H9 (cell line): Measurements from ENCODE around the gene LRRC3. TPM values are rescaled to one million over a fixed set of nuclear protein-coding genes. Genes with fewer than 3 reads are reported as not detected.

Experiments
- DNase-seq: peaks from one replicate; pipeline ENCODE4 v3.0.0-alpha.2; 2017
- H2AFZ ChIP-seq: one replicate; pipeline ENCODE4 v1.6.1; 2013; ENCODE audit warnings: mild to moderate bottlenecking, low read length, control low read depth, moderate library complexity
- H2AK5ac ChIP-seq: 2 replicates; pipeline ENCODE4 v1.6.1; 2013; ENCODE audit warnings: low read length, control low read depth, mixed read lengths; ENCODE audit not compliant: insufficient read length
- H2BK120ac ChIP-seq: one replicate; pipeline ENCODE4 v1.6.1; 2013; ENCODE audit warnings: low read depth, mild to moderate bottlenecking, low read length, control low read depth, inconsistent platforms; ENCODE audit not compliant: poor library complexity, severe bottlenecking
- H2BK12ac ChIP-seq: 2 replicates; pipeline ENCODE4 v1.6.1; 2013; ENCODE audit warnings: low read length, control low read depth, mixed read lengths, low read depth; ENCODE audit not compliant: insufficient read length
- H2BK15ac ChIP-seq: 2 replicates; pipeline ENCODE4 v1.6.1; 2013; ENCODE audit warnings: low read depth, low read length, control low read depth
- H2BK20ac ChIP-seq: one replicate; pipeline ENCODE4 v1.6.1; 2013; ENCODE audit warnings: low read depth, mild to moderate bottlenecking, low read length, control low read depth, inconsistent platforms; ENCODE audit not compliant: poor library complexity, severe bottlenecking
- H2BK5ac ChIP-seq: 2 replicates; pipeline ENCODE4 v1.6.1; 2013; ENCODE audit warnings: low read length, control low read depth, mixed read lengths; ENCODE audit not compliant: insufficient read length
- H3K14ac ChIP-seq: 2 replicates; pipeline ENCODE4 v1.6.1; 2013; ENCODE audit warnings: low read length, control low read depth; ENCODE audit not compliant: insufficient read depth
- H3K18ac ChIP-seq: 2 replicates; pipeline ENCODE4 v1.6.1; 2013; ENCODE audit warnings: low read depth, mild to moderate bottlenecking, mixed read lengths, low read length, control low read depth; ENCODE audit not compliant: insufficient read length
- H3K23ac ChIP-seq: 2 replicates; pipeline ENCODE4 v1.6.1; 2013; ENCODE audit warnings: low read length, control low read depth, mixed read lengths, low read depth; ENCODE audit not compliant: insufficient read length
- H3K23me2 ChIP-seq: 2 replicates; pipeline ENCODE4 v1.6.1; 2013; ENCODE audit warnings: low read depth, mild to moderate bottlenecking, mixed read lengths, low read length, control low read depth; ENCODE audit not compliant: insufficient read length, poor library complexity, severe bottlenecking
- H3K27ac ChIP-seq: 2 replicates; pipeline ENCODE4 v1.5.1; 2013; ENCODE audit warnings: low read length, control low read depth, mixed read lengths, low read depth; ENCODE audit not compliant: insufficient read length
- H3K27me3 ChIP-seq: 2 replicates; pipeline ENCODE4 v1.6.1; 2013; ENCODE audit warnings: low read length, control low read depth, inconsistent platforms; ENCODE audit not compliant: insufficient read depth
- H3K4ac ChIP-seq: 2 replicates; pipeline ENCODE4 v1.6.1; 2013; ENCODE audit warnings: low read depth, mild to moderate bottlenecking, control low read depth, inconsistent platforms, low read length, moderate library complexity
- H3K4me1 ChIP-seq: 2 replicates; pipeline ENCODE4 v1.6.1; 2013; ENCODE audit warnings: low read length, control low read depth, inconsistent platforms; ENCODE audit not compliant: insufficient read depth
- H3K4me2 ChIP-seq: 2 replicates; pipeline ENCODE4 v1.6.1; 2013; ENCODE audit warnings: low read length, control low read depth, mixed read lengths; ENCODE audit not compliant: insufficient read length, insufficient read depth
- H3K56ac ChIP-seq: 2 replicates; pipeline ENCODE4 v1.6.1; 2013; ENCODE audit warnings: low read depth, mild to moderate bottlenecking, mixed read lengths, low read length, control low read depth; ENCODE audit not compliant: insufficient read length
- H3K79me1 ChIP-seq: 2 replicates; pipeline ENCODE4 v1.6.1; 2013; ENCODE audit warnings: low read depth, mild to moderate bottlenecking, moderate library complexity, low read length, control low read depth, inconsistent platforms; ENCODE audit not compliant: insufficient read depth, poor library complexity, severe bottlenecking
- H3K79me2 ChIP-seq: 2 replicates; pipeline ENCODE4 v1.6.1; 2013; ENCODE audit warnings: low read length, control low read depth, inconsistent platforms; ENCODE audit not compliant: insufficient read depth
- H3K9ac ChIP-seq: 2 replicates; pipeline ENCODE4 v1.6.1; 2013; ENCODE audit warnings: low read length, control low read depth, mixed read lengths; ENCODE audit not compliant: insufficient read length; ENCODE audit errors: extremely low read depth
- H3K9me3 ChIP-seq: one replicate; pipeline ENCODE4 v1.6.1; 2013; ENCODE audit warnings: low read depth, low read length, inconsistent platforms; ENCODE audit not compliant: control insufficient read depth
- H3T11ph ChIP-seq: one replicate; pipeline ENCODE4 v1.6.1; 2013; ENCODE audit warnings: mild to moderate bottlenecking, low read length, control low read depth, inconsistent platforms
- H4K20me1 ChIP-seq: one replicate; pipeline ENCODE4 v1.6.1; 2013; ENCODE audit not compliant: control insufficient read depth, insufficient read length, insufficient read depth
- H4K5ac ChIP-seq: 2 replicates; pipeline ENCODE4 v1.6.1; 2013; ENCODE audit warnings: low read depth, mild to moderate bottlenecking, mixed read lengths, low read length, control low read depth; ENCODE audit not compliant: insufficient read length
- H4K8ac ChIP-seq: replicated peaks from 2 replicates; pipeline ENCODE4 v1.6.1; 2013; ENCODE audit warnings: low read length, control low read depth, mixed read lengths, low read depth; ENCODE audit not compliant: insufficient read length
- H4K91ac ChIP-seq: 2 replicates; pipeline ENCODE4 v1.6.1; 2013; ENCODE audit warnings: low read depth, mild to moderate bottlenecking, moderate library complexity, mixed read lengths, low read length, control low read depth; ENCODE audit not compliant: insufficient read length
- H3K27ac Mint-ChIP-seq, 3 experiments: 2 replicates in 2 of 3; 3 replicates in 1 of 3; pipeline ENCODE4 v1.8.0; 2020 to 2021; ENCODE audit warnings: mixed read lengths in 3 of 3, mild to moderate bottlenecking in 1 of 3, moderate library complexity in 1 of 3
- H3K27me3 Mint-ChIP-seq: 2 replicates; pipeline ENCODE4 v1.8.0; 2021; ENCODE audit warnings: low read depth, mild to moderate bottlenecking, moderate library complexity, mixed read lengths
- H3K36me3 Mint-ChIP-seq, 3 experiments: 2 replicates in 2 of 3; 3 replicates in 1 of 3; pipeline ENCODE4 v1.8.0; 2020 to 2021; ENCODE audit warnings: low read depth in 3 of 3, mixed read lengths in 3 of 3; ENCODE audit not compliant: insufficient read depth in 1 of 3
- H3K4me1 Mint-ChIP-seq, 2 experiments: 2 replicates each; pipeline ENCODE4 v1.8.0; 2020; ENCODE audit warnings: mixed read lengths in 2 of 2
- H3K4me3 Mint-ChIP-seq, 2 experiments: 2 replicates in 1 of 2; 3 replicates in 1 of 2; pipeline ENCODE4 v1.8.0; 2020 to 2021; ENCODE audit warnings: mild to moderate bottlenecking in 2 of 2, mixed read lengths in 2 of 2, moderate library complexity in 1 of 2
- H3K9me3 Mint-ChIP-seq, 2 experiments: 2 replicates in 1 of 2; 3 replicates in 1 of 2; pipeline ENCODE4 v1.8.0; 2020; ENCODE audit warnings: mild to moderate bottlenecking in 2 of 2, mixed read lengths in 2 of 2, moderate library complexity in 1 of 2
- WGBS: extraction: QIAGEN DNeasy Blood & Tissue Kit; methylation state at CpG from one replicate; pipeline ENCODE4 v1.1.7; 2013; ENCODE audit warnings: missing lambda C conversion rate, low lambda C conversion rate, mixed read lengths; ENCODE audit not compliant: insufficient read length; ENCODE audit errors: extremely low coverage; 5-methylcytosine and 5-hydroxymethylcytosine counted together
- total RNA-seq: library from RNA; stranded (reverse); gene quantifications from 2 replicates; pipeline ENCODE4 v1.2.1, GENCODE V29; 2021
- TF ChIP-seq, protein P1 (sequence below): fragments of 200-600 bp; sonication (generic); conservative IDR thresholded peaks from 3 replicates; pipeline ENCODE4 v1.8.0; 2021; ENCODE audit warnings: antibody characterized with exemption, mild to moderate bottlenecking

LRRC3 gene
- total RNA-seq, 1 experiment from 2014 or later, result 3.1 TPM

- Histone ChIP-seq H3K14ac (no peak overlapping the region), H3K27ac (no peak overlapping the region), H4K8ac (no peak overlapping the region), H2BK20ac (no peak overlapping the region), H2BK12ac (no peak overlapping the region), H2AK5ac (no peak overlapping the region), H3K9me3 (peaks cover 24% of the 10 kb centered on the region), H4K91ac (no peak overlapping the region), H3K4me1 (peaks cover 4% of the 10 kb centered on the region; the same call in 1 of the 2 replicates), H3K9ac (no peak overlapping the region), H3K23ac (no peak overlapping the region), H2AFZ (no peak overlapping the region), H3K56ac (no peak overlapping the region), H3K4me2 (no peak overlapping the region), H3K79me1 (peaks cover 2% of the 10 kb centered on the region), H2BK5ac (no peak overlapping the region), H3K27me3 (no peaks in the 10 kb centered on the region), H4K5ac (no peak overlapping the region), H3K4ac (no peak overlapping the region), H3K18ac (no peak overlapping the region), H3K23me2 (no peaks in the 10 kb centered on the region), H3K79me2 (no peaks in the 10 kb centered on the region; the same call in 1 of the 2 replicates), H3T11ph (no peak overlapping the region), H4K20me1 (no peaks in the 10 kb centered on the region), H2BK120ac (no peak overlapping the region), H2BK15ac (no peak overlapping the region)
- DNase-seq, result no peak
- peaks cover 27 to 39% (median 28%) of the 10 kb centered on the region in 3 experiments for H3K36me3 Mint-ChIP-seq
- peaks cover 21 to 26% of the 10 kb centered on the region in 2 experiments for H3K9me3 Mint-ChIP-seq
- peaks cover 2% of the 10 kb centered on the region; the same call in 1 of the 2 replicates for H3K27me3 Mint-ChIP-seq
- TF ChIP-seq, protein P1, sequence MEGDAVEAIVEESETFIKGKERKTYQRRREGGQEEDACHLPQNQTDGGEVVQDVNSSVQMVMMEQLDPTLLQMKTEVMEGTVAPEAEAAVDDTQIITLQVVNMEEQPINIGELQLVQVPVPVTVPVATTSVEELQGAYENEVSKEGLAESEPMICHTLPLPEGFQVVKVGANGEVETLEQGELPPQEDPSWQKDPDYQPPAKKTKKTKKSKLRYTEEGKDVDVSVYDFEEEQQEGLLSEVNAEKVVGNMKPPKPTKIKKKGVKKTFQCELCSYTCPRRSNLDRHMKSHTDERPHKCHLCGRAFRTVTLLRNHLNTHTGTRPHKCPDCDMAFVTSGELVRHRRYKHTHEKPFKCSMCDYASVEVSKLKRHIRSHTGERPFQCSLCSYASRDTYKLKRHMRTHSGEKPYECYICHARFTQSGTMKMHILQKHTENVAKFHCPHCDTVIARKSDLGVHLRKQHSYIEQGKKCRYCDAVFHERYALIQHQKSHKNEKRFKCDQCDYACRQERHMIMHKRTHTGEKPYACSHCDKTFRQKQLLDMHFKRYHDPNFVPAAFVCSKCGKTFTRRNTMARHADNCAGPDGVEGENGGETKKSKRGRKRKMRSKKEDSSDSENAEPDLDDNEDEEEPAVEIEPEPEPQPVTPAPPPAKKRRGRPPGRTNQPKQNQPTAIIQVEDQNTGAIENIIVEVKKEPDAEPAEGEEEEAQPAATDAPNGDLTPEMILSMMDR, result no peak
- H3K4me3 Mint-ChIP-seq, result no peak overlapping the region; a peak in 1 of 5 replicates
- peaks cover 24 to 27% of the 10 kb centered on the region in 2 experiments for H3K4me1 Mint-ChIP-seq
- H3K27ac Mint-ChIP-seq, result peak overlapping the region in 1 of 3 experiments; percentile 59; a peak in 2 of 7 replicates
- no CpG with 5 or more reads among the region's 16 CpGs for WGBS
These were observed 40.6 kb downstream of the LRRC3 start for GRCh38 chr21:44495611-44496563.
